Dermis blood vessel endothelial cell (primary cell): ENCODE measurements around the gene TEX9. TPM values are rescaled to one million over a fixed set of nuclear protein-coding genes. Genes with fewer than 3 reads are reported as not detected.
A peak's percentile ranks its signal among the peaks of the same experiment; 100 is the strongest.
"Not testable (repeated sequence)": the region's sequence is repeated elsewhere in the genome, so short reads cannot be mapped to it uniquely, and the experiment has no call there.

Experiments
- DNase-seq: peaks from one replicate; pipeline ENCODE4 v3.0.0; 2010
- total RNA-seq: library from RNA; depleted of rRNA; stranded (reverse); fragments of >200 nt; gene quantifications from 2 replicates; pipeline ENCODE4 v1.2.3, GENCODE V29; 2014

Gene TEX9
- total RNA-seq, result 0.51 and 0.93 TPM in 2 replicates

DNA sequence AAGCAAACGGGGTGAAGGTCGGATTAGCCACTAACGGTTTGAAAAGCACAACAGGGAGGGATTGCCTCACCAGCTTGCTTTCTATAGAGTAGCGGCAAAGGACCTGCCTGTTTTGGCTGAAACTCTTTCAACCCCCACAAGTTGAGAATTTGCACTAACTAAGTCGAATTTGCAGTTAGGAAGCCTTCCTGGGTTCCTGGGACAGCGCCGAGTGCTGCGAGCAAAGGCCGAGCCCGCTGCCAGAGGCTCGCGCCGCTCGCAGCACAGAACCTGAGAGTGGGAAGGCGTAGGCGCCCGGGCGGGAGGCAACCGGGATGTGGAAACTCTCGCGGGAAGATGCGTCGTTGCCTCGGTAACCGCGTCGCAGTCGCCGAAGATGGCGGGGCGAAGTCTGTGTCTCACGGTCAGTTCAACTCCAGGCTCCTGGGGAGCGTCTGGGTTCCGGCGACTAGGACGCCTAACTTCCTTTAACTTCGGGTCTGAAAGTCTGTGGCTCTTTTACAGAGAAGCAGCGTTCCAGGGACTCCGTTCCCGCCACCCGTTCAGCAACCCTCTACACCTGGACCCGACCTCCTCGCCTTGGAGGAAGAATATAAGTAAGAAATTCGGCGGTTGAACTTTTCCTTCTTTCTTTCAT is at the start of gene TEX9:
Gene TEX9 (plus strand): TSS at position 352 of the 637 bp plus-strand sequence. CDS start 25 bp downstream, at position 377.
- DNase-seq, result peak; percentile 69

DNA sequence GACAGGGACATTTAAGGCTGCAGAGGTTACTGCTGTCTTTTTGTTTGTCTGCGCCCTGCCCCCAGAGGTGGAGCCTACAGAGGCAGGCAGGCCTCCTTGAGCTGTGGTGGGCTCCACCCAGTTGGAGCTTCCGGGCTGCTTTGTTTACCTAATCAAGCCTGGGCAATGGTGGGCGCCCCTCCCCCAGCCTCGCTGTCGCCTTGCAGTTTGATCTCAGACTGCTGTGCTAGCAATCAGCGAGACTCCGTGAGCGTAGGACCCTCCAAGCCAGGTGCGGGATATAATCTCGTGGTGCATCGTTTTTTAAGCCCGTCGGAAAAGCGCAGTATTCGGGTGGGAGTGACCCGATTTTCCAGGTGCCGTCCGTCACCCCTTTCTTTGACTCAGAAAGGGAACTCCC is 48.7 kb upstream of the TEX9 start:
- DNase-seq, result not testable (repeated sequence)

DNA sequence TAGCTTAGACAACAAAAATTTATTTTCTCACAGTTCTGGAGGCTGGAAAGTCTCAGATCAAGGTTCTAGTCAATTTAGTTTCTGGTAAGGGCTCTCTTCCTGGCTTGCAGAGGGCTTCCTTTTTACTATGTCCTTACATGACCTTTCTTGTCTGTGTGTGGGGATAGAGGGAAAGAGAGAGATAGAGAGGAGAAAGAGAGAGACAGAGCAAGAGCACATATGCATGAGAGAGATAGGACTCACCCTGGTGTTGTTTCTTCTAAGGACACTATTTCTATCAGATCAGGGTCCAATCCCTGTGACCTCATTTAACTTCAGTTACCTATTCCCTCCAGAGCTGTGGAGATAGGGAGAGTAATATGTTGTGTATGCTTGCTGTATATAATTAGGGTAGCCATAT is 44.9 kb upstream of the TEX9 start:
- no peak for DNase-seq

DNA sequence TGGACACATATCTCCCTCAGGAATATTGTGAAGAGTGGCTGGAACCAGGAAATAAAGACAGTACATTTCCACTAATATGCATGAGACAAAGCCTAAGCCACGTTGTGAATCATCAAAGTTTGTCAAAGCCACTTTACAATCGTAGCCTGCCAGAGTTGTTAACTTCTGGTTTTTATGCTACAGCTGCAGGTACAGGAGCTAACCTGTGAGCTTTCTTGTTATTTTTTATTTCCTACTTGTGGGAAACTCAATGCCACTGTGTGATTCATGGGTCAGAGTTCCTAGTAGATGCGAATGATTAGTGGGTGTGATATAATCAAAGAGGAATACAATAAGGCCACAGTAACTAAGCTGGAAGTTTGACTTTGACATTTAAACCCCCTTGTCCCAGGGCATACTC is 44.4 kb upstream of the TEX9 start:
- DNase-seq, result no peak

DNA sequence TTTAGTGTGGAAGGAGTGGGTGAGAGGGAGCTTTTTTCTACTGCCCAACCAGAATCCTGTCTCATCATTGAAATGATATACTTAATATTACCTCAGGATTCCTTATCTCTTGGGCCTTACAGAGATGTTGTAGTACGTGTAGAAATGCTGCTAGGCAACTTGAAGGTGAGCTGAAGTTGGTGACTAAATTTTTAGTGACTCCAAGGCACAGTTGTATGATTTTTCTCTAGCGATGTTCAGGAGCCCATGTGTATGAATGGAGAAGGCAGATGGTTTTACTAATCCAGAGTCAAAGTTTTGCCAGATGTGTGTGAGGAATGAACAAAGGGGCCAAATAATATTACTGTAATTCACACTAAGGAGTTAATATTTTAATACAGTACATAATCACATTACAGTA is 42.8 kb upstream of the TEX9 start:
- DNase-seq, result no peak

DNA sequence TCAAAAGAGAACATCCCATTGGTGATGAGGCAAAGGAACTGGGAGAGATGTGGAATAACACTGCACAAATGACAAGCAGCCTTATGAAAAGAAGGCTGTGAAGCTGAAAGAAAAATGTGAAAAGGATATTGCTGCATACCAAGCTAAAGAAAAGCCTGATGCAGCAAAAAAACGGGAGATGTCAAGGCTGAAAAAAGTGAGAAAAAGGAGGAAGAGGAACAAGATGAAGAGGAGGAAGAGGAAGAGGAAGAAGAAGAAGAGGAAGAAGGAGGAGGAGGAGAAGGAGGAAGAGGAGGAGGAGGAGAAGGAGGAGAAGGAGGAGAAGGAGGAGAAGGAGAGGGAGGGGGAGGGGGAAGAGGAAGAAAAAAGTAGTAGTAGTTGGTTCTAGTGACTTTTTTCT is 41.8 kb upstream of the TEX9 start:
- no peak for DNase-seq

DNA sequence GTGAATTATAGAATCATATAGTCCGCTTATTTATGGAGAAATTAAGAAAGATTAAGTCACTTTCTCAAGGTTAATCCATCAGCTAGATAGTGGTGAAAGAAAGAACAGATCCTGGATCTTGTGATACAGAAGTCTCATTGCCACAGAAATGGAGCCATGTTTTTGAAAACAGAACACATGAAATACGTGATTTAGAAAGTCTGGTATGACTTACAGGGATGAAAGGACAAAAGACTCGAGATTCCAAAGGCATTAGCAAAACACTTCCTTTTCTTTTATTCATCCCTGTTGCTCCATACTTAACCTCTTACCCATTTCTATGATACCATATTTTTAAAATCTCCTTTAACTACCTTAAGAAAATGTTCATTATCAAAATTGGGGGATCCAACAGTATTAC is 40.0 kb upstream of the TEX9 start:
- no peak for DNase-seq

DNA sequence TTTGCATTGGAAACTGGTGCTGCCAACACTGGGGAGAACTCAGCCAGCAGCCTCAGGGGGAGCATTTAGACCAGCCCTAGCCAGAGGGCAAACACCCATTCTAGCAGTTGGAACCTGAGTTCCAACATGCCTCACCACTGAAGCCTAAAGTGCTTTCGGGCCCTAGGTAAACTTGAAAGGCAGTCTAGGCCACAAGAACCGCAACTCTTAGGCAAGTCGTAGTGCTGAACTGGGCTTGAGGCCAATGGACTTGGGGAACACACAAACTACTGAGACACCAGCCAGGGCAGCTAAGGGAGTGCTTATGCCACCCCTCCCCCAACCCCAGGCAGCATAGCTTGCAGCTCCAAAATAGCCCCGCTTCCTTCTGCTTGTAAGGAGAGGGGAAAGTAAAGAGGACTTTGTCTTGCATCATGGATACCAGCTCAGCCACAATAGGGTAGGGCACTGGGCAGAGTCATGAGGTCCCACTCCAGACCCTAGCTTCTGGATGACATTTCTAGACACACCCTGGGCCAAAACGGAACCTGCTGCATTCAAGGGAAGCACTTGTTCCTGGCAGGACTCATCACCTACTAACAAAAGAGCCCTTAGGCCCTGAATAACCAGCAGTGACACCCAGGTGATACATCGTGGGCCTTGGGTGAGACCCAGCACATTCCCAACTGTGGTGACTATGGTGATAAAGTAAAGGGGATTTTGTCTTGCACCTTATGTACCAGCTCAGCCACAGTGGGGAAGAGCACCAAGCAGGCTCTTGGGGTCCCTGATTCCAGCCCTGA is 37.3 kb upstream of the TEX9 start:
- DNase-seq, result no peak

DNA sequence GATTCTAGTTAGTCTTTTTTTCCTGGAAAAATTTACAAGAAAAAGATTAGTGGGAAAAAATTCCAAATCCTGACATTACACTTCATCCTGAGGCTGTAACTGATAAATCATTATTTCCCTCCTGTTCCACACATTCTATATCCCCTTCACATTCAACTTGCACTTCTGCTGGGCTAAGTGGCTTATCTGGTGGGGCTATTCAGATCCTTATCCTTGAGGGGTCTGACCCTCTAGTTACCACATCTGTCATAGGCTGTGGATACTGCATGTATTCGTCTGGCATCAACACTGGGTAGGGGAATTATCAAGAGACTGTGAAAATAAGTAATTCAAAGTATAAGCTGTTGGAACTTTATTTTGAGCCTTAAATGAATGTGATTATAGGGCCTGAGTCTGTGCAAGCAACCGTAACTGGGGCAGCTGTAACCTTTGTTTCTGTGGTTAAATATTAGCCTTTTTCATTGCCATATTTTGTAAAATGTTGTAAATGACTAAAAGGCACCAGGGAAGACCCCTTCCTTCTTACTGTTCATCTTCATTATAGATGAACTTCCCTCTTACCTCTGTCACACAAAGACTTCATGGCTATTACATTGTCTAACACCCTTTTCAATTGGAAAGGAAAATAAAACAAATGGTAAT is 28.0 kb upstream of the TEX9 start:
- DNase-seq, result no peak

DNA sequence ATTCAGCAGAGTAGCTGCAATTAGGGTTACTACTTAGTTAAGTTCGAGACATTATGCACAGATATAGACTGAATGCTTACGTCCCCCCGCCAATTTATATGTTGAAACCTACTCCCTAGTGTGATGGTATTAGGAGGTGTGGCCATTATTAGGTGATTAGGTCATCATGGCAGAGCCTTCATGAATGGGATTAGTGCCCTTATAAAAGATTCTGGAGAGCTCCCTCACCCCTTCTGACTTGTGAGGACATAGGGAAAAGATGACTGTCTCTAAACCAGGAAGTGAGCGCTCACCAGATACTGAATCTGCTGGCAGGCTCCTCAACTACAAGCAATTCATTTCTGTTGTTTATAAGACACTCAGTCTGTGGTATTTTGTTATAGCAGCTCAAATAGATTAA is 25.6 kb upstream of the TEX9 start:
- DNase-seq, result no peak

DNA sequence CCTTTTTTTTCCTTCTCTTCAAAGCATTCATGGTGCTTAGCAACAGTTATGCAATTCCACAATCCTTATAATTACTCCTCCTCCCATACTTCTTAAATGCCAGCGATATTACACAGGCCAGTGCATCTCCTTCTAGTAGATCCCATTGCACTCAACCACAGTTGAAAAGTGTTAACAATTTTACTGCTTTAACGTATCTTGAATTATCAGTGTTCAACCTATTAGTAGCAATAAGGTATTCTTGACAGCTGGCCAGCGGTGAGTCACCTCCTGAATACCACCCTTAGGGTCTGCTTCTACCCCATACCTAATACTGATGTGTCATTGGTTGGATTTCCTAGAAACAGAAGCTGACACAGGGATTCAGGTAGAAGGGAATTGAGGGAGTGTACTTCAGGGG is 24.0 kb upstream of the TEX9 start:
- DNase-seq, result no peak

DNA sequence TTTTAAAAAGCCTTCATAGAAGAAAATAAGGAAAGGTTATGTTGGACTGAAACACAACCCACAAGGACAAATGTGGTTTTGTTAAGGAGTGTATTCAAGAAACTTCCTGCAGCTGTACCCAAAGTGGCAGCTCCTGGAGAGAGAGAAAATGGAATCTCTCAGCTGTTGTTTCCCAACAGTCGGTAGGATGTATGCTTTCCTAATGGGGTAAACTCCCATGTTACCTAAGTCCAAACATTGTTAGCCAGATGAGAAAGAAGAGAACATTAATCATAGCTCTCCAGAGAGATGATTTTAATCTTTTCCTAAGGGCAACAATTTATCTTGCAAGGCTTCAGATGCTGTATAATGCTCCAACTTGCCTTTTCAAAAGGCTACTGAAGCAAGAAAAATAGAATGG is 22.6 kb upstream of the TEX9 start:
- DNase-seq, result no peak

DNA sequence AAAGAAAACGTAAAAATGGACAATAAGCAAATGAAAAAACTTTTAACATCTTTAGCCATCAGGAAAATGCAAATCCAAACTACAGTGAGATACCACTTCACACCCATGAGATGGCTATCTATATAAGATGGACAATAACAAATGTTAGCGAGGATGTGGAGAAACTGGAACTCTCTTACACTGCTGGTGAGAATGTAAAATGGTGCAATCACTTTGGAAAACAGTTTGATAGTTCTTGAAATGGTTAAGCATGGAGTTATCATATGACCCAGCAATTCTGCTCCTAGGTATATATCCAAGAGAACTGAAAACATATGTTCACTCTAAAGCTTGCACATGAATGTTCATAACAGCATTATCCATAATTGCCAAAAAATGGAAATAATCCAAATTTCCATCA is 21.3 kb upstream of the TEX9 start:
- DNase-seq, result no peak

DNA sequence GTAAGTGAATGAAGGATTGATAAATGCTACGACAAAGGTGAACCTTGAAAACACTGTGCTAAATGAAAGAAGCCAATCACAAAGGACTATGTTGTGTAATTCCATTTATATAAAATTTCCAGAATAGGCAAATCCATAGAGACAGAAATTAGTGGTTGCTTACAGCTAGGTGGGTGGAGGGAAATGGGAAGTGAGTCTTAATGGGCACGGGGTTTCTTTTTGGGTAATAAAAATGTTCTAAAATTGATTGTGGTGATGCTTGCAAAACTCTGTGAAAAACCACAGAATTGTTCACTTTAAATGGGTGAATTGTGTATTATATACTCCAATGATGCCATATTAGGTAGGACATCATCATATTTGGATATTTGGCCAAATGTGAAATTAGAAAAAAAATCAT is 20.9 kb upstream of the TEX9 start:
- DNase-seq, result no peak

DNA sequence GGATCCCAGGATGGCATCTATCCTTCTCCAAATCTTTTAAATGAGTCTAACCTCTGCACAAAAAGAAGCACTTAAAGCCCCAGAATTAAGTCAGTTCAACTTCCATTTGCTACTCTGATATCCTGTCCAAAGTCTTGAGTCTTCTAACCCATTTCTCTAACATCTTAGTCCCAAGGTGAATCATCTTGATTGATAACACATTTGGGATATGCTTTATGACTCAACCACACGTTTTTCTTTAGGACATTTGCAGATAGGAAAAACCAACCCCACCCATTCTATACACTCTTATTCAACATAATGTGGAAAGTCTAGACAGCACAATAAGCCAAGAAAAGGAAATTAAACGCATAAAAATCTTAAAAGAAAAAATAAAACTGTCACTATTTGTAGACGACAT is 18.8 kb upstream of the TEX9 start:
- DNase-seq, result no peak

DNA sequence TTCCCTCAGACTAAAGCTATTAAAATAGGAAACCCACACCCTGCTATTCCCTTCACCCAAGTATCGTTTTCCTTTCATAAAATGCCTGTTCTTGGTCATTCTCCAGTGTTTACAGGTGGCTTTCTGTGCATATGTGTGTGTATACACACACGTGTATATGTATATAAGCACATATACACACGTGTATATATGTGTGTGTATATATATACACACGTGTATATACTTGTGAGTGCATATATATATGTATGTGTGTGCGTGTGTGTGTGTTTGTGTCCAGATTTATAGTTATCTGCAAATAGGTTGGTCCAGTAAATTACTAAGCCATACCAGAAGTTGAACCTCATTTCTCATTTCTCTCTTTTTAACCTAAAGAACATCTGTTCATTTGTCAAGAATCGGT is 15.7 kb upstream of the TEX9 start:
- DNase-seq, result no peak

DNA sequence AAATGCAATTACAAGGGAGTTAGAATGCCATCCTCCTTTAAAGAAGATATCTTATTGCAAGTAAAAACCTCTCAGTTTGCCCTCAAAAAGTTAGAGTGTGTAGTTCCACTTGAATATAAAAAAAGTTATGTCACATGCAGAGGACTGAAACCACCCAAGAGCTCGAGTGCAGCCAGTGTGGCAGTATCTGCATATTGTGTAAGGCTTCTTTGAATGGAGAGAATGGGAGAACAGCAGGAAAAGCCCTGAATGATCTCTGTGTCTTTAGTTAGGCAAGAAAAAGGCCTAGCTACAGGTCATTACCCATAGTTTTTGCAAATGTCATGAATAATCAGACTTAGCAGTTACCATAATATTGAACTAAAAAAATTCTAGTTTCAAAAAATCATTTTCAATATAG is 13.9 kb upstream of the TEX9 start:
- no peak for DNase-seq

DNA sequence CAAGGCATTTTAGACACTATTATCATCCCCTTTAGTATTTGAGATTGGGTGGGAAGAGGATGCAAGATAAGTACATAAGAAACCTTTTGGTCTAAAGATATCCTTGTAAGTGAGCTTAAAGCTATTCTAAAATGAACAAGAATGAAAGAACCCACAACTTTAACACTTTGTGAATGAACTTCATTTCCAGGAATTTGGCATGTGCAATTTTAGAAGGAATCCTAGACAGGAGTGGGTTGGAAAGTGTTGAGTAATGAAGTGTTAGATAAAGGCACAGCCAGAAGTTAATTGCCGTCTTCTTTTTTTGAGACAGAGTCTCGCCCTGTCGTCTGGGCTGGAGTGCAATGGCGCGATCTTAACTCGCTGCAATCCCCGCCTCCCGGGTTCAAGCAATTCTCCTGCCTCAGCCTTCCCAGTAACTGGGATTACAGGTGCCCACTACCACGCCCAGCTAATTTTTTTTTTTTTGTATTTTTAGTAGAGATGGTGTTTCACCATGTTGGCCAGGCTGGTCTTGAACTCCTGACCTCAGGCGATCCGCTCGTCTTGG is 13.2 kb upstream of the TEX9 start:
- DNase-seq, result no peak

DNA sequence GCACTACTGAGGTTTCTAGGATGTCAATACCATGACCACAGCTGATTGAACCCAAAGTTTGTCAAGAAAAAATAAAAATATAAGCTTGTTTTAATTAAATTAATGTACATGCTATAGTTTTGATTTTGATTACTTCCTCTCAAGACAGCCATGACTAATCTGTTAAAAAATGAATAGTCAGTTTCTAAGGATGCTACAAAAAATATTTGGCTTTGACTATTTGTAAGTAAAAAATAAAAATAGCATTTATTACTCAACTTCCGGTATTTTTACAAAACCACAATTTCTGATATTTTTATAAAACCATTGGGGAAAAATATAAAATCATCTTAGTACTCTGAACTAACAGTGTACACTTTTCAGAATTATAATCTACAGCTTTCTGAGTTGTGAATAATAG is 12.1 kb upstream of the TEX9 start:
- peak; percentile 1 for DNase-seq

DNA sequence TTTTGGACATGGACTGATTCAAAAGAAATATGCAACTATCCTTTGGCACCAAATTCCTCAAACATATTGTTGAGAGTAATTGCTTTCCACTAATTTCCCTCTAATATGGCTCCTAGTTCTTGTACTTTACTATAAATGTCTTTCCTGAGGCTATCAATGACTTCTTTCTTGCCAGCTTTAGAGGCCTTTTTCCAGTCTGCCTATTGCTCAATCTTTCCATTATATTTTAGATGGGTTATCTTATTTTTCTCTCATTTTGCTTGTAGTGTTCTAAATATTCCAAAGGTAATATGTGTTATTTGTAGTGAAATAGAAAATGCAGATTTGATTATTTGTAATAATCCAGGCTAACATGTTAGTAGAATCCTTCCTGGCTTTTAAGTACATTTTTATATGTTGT is 11.5 kb upstream of the TEX9 start:
- DNase-seq, result no peak

DNA sequence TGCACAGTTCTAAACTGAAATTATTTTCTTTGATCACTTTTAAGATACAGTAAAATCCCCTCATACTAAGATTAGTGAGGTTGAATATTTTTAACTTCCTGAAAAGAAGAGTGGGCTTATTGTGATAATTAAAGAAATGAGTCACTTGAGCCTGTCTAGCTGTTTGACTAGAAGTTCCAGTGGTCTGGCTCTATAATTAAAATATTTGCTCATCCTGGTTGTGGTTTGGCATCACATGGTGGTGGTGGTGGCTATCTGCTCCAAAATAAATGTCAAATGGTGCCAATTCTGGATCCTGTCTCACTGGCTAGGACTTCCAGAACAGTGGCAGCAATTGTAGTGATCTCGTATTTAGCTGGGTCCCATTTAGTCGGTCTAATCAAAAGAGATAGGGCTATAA is 8.6 kb upstream of the TEX9 start:
- DNase-seq, result no peak

DNA sequence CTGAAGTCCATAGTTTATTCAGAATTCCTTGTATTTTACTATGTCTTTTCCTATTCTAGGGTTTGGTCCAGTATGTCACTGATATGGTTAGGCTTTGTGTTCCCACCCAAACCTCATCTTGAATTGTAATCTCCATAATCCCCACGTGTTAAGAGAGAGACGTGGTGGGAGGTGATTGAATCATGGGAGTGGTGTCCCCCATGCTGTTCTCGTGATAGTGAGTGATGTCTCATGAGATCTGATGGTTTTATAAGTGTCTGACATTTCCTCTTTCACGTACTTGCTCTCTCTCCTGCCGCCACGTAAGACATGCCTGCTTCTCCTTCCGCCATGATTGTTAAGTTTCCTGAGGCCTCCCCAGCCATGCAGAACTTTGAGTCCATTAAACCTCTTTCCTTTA is 6.6 kb upstream of the TEX9 start:
- DNase-seq, result no peak

DNA sequence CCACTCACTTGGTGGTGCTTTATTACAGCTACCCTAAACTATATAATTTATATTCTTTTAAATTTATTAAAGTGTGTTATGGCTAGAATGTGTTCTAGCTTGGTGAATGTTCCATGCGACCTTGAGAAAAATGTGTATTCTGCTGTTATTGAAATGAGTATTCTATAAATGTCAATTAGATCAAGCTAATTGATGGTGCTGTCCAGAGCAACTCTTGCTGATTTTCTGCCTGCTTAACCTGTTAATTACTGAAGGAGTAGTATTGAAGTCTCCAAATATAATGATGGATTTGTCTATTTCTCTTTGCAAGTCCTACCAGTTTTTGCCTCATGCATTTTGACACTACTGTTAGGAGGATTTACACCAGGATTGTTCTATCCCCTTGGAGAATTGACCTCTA is 3.2 kb upstream of the TEX9 start:
- no peak for DNase-seq

DNA sequence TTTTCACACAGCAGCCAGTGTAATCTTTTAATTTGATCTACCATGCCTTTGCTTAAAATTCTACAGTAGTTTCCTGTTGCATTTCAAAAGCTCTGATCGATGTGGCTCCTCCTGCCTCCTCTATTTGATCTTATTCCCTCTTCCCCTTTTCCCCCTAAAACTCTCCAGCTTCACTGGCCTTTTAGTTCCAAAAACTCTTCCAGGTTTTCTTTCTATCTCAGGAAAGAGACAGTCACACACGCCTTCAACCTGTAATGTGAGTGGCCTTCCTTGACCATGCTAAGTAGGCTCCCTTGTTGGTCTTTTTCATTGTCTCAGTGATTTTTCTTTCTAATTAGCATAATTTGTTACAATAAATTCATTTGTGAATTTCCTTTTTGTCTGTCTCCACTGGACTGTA is 985 bp downstream of the TEX9 start:
- no peak for DNase-seq
